Measurements from ENCODE around the gene SCAPER.

SCAPER gene

DNA sequence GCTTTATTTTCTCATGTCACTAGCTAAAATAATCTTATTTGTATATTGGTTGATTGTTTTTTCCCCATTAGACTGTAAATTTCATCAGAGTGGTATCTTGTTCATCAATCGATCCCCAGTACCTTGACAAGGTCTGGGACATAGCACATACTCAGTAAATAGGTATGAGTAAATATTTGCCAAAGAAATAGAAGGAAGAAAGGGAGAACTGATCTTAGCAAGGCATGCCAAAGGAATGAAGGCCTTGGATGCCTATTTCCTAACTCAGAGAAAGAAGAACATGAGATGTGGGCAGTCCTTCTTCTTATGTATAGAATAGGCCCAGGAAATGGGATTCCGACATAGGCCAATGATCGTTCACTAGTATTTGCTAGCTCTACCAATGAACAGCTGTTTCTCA is 513.8 kb downstream of the SCAPER start:
- H3K27me3 ChIP-seq (ENCODE audit: control insufficient read depth in 3 of 3, insufficient read depth in 3 of 3, low read depth in 1 of 3, low read length in 3 of 3): no peaks in the 10 kb centered on the region
- H3K23ac ChIP-seq (ENCODE audit: low read depth, low read length, poor library complexity): no peak overlapping the region
- H3K9me3 ChIP-seq (replicated peaks in 1 of 2; ENCODE audit: control insufficient read depth in 2 of 2, insufficient read depth in 1 of 2, low read depth in 1 of 2, low read length in 2 of 2): no peaks in the 10 kb centered on the region
- H3K4me2 ChIP-seq (ENCODE audit: insufficient read depth, low read length, poor library complexity, severe bottlenecking): no peak overlapping the region
- H3K79me1 ChIP-seq (ENCODE audit: low read depth, low read length): no peaks in the 10 kb centered on the region
- H2AK5ac ChIP-seq (ENCODE audit: low read depth, low read length): no peak overlapping the region
- H3K27ac ChIP-seq (replicated peaks; ENCODE audit: low read length): no peak overlapping the region
- no peak overlapping the region for H2BK15ac ChIP-seq (ENCODE audit: low read length)
- H4K91ac ChIP-seq (ENCODE audit: low read depth, low read length, poor library complexity): no peak overlapping the region
- H2AFZ ChIP-seq (ENCODE audit: low read length): no peak overlapping the region
- H2BK120ac ChIP-seq (ENCODE audit: low read depth, low read length): no peak overlapping the region
- no peak overlapping the region for H3K14ac ChIP-seq (ENCODE audit: low read length)
- no peak for DNase-seq (ENCODE audit: low spot score)
- no peaks in the 10 kb centered on the region for H3K36me3 ChIP-seq (replicated peaks in 1 of 2; ENCODE audit: control insufficient read depth in 2 of 2, insufficient read depth in 2 of 2, low read length in 2 of 2)
- no peak overlapping the region for H4K8ac ChIP-seq (ENCODE audit: low read depth, low read length)
- H3K18ac ChIP-seq (ENCODE audit: low read length): no peak overlapping the region
- no CpG with 5 or more reads among the region's 3 CpGs for WGBS, 2 donors (ENCODE audit: extremely low coverage in 2 of 2, insufficient read length in 2 of 2, insufficient replicate concordance in 1 of 2)
- H3K9ac ChIP-seq (ENCODE audit: low read depth, low read length, poor library complexity): no peak overlapping the region
- H2BK5ac ChIP-seq (ENCODE audit: low read length): no peak overlapping the region
- no peak overlapping the region for H2BK12ac ChIP-seq (ENCODE audit: low read length)
- peaks cover 0 to 2% of the 10 kb centered on the region in 2 donors for H3K4me1 ChIP-seq (ENCODE audit: control insufficient read depth in 2 of 2, insufficient read depth in 1 of 2, low read depth in 1 of 2, low read length in 2 of 2)
- no peak overlapping the region for H3K4me3 ChIP-seq (ENCODE audit: low read length in 2 of 2)
- no peak overlapping the region for H3K4ac ChIP-seq (ENCODE audit: low read length)

DNA sequence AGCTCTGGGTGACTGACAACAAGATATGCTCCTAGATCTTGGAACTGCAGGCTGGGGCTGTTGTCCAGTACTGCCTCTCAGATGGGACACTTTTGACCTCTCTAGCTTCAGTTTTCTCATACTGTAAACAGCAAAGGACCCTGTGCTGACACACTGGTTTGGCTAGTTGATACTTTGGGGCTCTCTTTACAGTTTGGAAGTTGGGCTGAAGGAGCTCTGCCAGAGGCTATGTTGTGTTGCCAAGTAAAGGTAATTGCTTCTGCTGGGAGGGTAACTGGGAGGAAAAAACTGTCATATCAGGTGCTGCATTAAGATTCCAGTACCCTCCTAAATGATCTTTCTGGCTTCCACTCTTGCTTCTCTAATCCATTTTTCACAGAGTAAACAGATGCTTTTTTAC is 514.6 kb downstream of the SCAPER start:
- Histone ChIP-seq H2BK5ac (ENCODE audit: low read length) (no peak overlapping the region), H3K79me1 (ENCODE audit: low read depth, low read length) (no peaks in the 10 kb centered on the region), H2AFZ (ENCODE audit: low read length) (no peak overlapping the region), H3K27me3 (ENCODE audit: control insufficient read depth in 3 of 3, insufficient read depth in 3 of 3, low read depth in 1 of 3, low read length in 3 of 3) (no peaks in the 10 kb centered on the region), H3K27ac (replicated peaks; ENCODE audit: low read length) (no peak overlapping the region), H2BK15ac (ENCODE audit: low read length) (no peak overlapping the region), H3K36me3 (replicated peaks in 1 of 2; ENCODE audit: control insufficient read depth in 2 of 2, insufficient read depth in 2 of 2, low read length in 2 of 2) (no peaks in the 10 kb centered on the region), H2BK120ac (ENCODE audit: low read depth, low read length) (no peak overlapping the region), H3K4me2 (ENCODE audit: insufficient read depth, low read length, poor library complexity, severe bottlenecking) (no peak overlapping the region), H3K9me3 (replicated peaks in 1 of 2; ENCODE audit: control insufficient read depth in 2 of 2, insufficient read depth in 1 of 2, low read depth in 1 of 2, low read length in 2 of 2) (no peaks in the 10 kb centered on the region), H3K4ac (ENCODE audit: low read length) (no peak overlapping the region), H3K4me1 (ENCODE audit: control insufficient read depth in 2 of 2, insufficient read depth in 1 of 2, low read depth in 1 of 2, low read length in 2 of 2) (peaks cover 0 to 2% of the 10 kb centered on the region in 2 donors), H3K18ac (ENCODE audit: low read length) (no peak overlapping the region), H3K23ac (ENCODE audit: low read depth, low read length, poor library complexity) (no peak overlapping the region), H3K4me3 (ENCODE audit: low read length in 2 of 2) (no peak overlapping the region), H3K9ac (ENCODE audit: low read depth, low read length, poor library complexity) (no peak overlapping the region), H2AK5ac (ENCODE audit: low read depth, low read length) (no peak overlapping the region), H2BK12ac (ENCODE audit: low read length) (no peak overlapping the region), H3K14ac (ENCODE audit: low read length) (no peak overlapping the region), H4K91ac (ENCODE audit: low read depth, low read length, poor library complexity) (no peak overlapping the region), H4K8ac (ENCODE audit: low read depth, low read length) (no peak overlapping the region)
- DNase-seq (ENCODE audit: low spot score): no peak

DNA sequence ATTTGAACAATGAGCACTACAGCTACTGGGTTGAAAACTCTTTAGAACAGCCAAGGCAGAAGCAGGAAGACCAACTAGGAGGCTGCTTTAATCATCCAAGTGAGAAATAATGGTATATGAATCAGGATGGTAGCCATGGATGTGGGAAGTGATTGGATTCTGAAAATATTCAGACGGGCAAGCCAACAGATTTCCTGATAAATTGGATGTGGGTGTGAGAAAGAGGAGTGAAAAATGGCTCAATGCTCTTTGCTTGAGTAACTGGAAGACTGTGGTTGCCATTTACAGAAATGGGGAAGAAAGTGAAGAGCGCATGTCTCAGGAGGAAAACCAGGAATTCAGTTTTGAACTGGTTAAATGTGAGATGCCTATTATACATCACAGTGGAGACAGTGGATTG is 518.2 kb downstream of the SCAPER start:
- Histone ChIP-seq H2BK12ac (ENCODE audit: low read length) (no peak overlapping the region), H3K4me3 (ENCODE audit: low read length in 2 of 2) (no peak overlapping the region), H3K79me1 (ENCODE audit: low read depth, low read length) (no peaks in the 10 kb centered on the region), H3K9me3 (replicated peaks in 1 of 2; ENCODE audit: control insufficient read depth in 2 of 2, insufficient read depth in 1 of 2, low read depth in 1 of 2, low read length in 2 of 2) (no peaks in the 10 kb centered on the region), H3K18ac (ENCODE audit: low read length) (no peak overlapping the region), H2BK120ac (ENCODE audit: low read depth, low read length) (no peak overlapping the region), H2BK15ac (ENCODE audit: low read length) (no peak overlapping the region), H2AFZ (ENCODE audit: low read length) (no peak overlapping the region), H3K23ac (ENCODE audit: low read depth, low read length, poor library complexity) (no peak overlapping the region), H3K36me3 (replicated peaks in 1 of 2; ENCODE audit: control insufficient read depth in 2 of 2, insufficient read depth in 2 of 2, low read length in 2 of 2) (no peaks in the 10 kb centered on the region), H3K4me2 (ENCODE audit: insufficient read depth, low read length, poor library complexity, severe bottlenecking) (no peak overlapping the region), H3K4ac (ENCODE audit: low read length) (no peak overlapping the region), H2AK5ac (ENCODE audit: low read depth, low read length) (no peak overlapping the region), H3K9ac (ENCODE audit: low read depth, low read length, poor library complexity) (no peak overlapping the region), H4K8ac (ENCODE audit: low read depth, low read length) (no peak overlapping the region), H3K27me3 (ENCODE audit: control insufficient read depth in 3 of 3, insufficient read depth in 3 of 3, low read depth in 1 of 3, low read length in 3 of 3) (no peaks in the 10 kb centered on the region), H3K4me1 (ENCODE audit: control insufficient read depth in 2 of 2, insufficient read depth in 1 of 2, low read depth in 1 of 2, low read length in 2 of 2) (no peaks in the 10 kb centered on the region), H3K14ac (ENCODE audit: low read length) (no peak overlapping the region), H3K27ac (replicated peaks; ENCODE audit: low read length) (no peak overlapping the region), H2BK5ac (ENCODE audit: low read length) (no peak overlapping the region), H4K91ac (ENCODE audit: low read depth, low read length, poor library complexity) (no peak overlapping the region)
- no peak for DNase-seq (ENCODE audit: low spot score)
- no CpG with 5 or more reads among the region's 2 CpGs for WGBS, 2 donors (ENCODE audit: extremely low coverage in 2 of 2, insufficient read length in 2 of 2, insufficient replicate concordance in 1 of 2)

DNA sequence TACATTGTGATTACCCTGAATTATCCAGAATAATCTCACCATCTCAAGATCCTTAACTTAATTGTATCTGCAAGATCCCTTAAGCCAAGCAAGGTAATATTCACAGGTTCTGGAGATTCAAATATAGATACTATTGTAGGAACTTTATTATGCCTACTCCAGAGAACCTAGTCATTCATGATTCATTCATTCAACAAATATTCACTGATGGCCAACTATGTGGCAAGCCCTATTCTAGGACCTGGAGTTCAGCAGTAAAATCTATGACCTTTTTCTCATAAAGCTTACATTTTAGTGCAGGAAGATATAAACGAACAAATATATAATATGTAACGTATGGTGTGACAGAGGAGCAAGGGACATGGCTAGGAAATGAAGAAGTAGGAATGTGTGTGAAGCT is 519.0 kb downstream of the SCAPER start:
- no peak overlapping the region for H2AFZ ChIP-seq (ENCODE audit: low read length)
- DNase-seq (ENCODE audit: low spot score): no peak
- no peaks in the 10 kb centered on the region for H3K27me3 ChIP-seq (ENCODE audit: control insufficient read depth in 3 of 3, insufficient read depth in 3 of 3, low read depth in 1 of 3, low read length in 3 of 3)

More for the DNA sequence above, 519.0 kb downstream of the SCAPER start:
- no peaks in the 10 kb centered on the region for H3K4me1 ChIP-seq (ENCODE audit: control insufficient read depth in 2 of 2, insufficient read depth in 1 of 2, low read depth in 1 of 2, low read length in 2 of 2)
- H3K9me3 ChIP-seq (replicated peaks in 1 of 2; ENCODE audit: control insufficient read depth in 2 of 2, insufficient read depth in 1 of 2, low read depth in 1 of 2, low read length in 2 of 2): no peaks in the 10 kb centered on the region
- H2BK12ac ChIP-seq (ENCODE audit: low read length): no peak overlapping the region
- no peaks in the 10 kb centered on the region for H3K36me3 ChIP-seq (replicated peaks in 1 of 2; ENCODE audit: control insufficient read depth in 2 of 2, insufficient read depth in 2 of 2, low read length in 2 of 2)
- H3K4me2 ChIP-seq (ENCODE audit: insufficient read depth, low read length, poor library complexity, severe bottlenecking): no peak overlapping the region
- H3K14ac ChIP-seq (ENCODE audit: low read length): no peak overlapping the region
- H3K27ac ChIP-seq (replicated peaks; ENCODE audit: low read length): no peak overlapping the region
- no peak overlapping the region for H4K91ac ChIP-seq (ENCODE audit: low read depth, low read length, poor library complexity)
- H3K4me3 ChIP-seq (ENCODE audit: low read length in 2 of 2): no peak overlapping the region
- no peaks in the 10 kb centered on the region for H3K79me1 ChIP-seq (ENCODE audit: low read depth, low read length)
- no peak overlapping the region for H2AK5ac ChIP-seq (ENCODE audit: low read depth, low read length)
- H2BK5ac ChIP-seq (ENCODE audit: low read length): no peak overlapping the region
- H4K8ac ChIP-seq (ENCODE audit: low read depth, low read length): no peak overlapping the region
- no peak overlapping the region for H3K9ac ChIP-seq (ENCODE audit: low read depth, low read length, poor library complexity)
- H3K4ac ChIP-seq (ENCODE audit: low read length): no peak overlapping the region
- no peak overlapping the region for H2BK15ac ChIP-seq (ENCODE audit: low read length)
- no CpG with 5 or more reads among the region's 2 CpGs for WGBS, 2 donors (ENCODE audit: extremely low coverage in 2 of 2, insufficient read length in 2 of 2, insufficient replicate concordance in 1 of 2)
- H2BK120ac ChIP-seq (ENCODE audit: low read depth, low read length): no peak overlapping the region
- no peak overlapping the region for H3K18ac ChIP-seq (ENCODE audit: low read length)
- H3K23ac ChIP-seq (ENCODE audit: low read depth, low read length, poor library complexity): no peak overlapping the region

All from neuronal stem cell (in vitro differentiated cells).